Prostate gland (tissue), 2 donors: ENCODE measurements around the gene DDIT3. TPM values are rescaled to one million over a fixed set of nuclear protein-coding genes. Genes with fewer than 3 reads are reported as not detected.

Experiments used
- DNase-seq: peaks from one replicate; pipeline ENCODE4 v3.0.0-alpha.2; 2019; ENCODE audit warnings: low spot score
- H3K27ac ChIP-seq, 2 donors: fragments of 200-600 bp; sonication (generic); 2 replicates each; pipeline ENCODE4 v1.5.1; 2017 to 2019
- H3K27me3 ChIP-seq: fragments of 200-600 bp; sonication (generic); replicated peaks from 2 replicates; pipeline ENCODE4 v1.5.1; 2019; ENCODE audit not compliant: insufficient read depth
- H3K36me3 ChIP-seq, 2 donors: fragments of 200-600 bp; sonication (generic); 1 replicate in 1 of 2; 2 replicates in 1 of 2; pipeline versions ENCODE4 v1.5.1 to v1.8.1; 2017 to 2019
- H3K4me1 ChIP-seq: fragments of 200-600 bp; sonication (generic); replicated peaks from 2 replicates; pipeline ENCODE4 v1.5.1; 2019
- H3K4me3 ChIP-seq, 2 donors: fragments of 200-600 bp; sonication (generic); 2 replicates each; pipeline ENCODE4 v1.5.1; 2017 to 2019
- H3K9me3 ChIP-seq: fragments of 200-600 bp; sonication (generic); 2 replicates; pipeline ENCODE4 v1.5.1; 2017
- CTCF ChIP-seq, 4 experiments: fragments of 200-600 bp in 2 of 4; fragments of 450-650 bp in 2 of 4; sonication (generic) in 2 of 4; IDR thresholded peaks; 1 replicate in 3 of 4; 2 replicates in 1 of 4; pipeline ENCODE4 v1.5.1; 2016 to 2019; ENCODE audit warnings: antibody characterized with exemption in 4 of 4, mild to moderate bottlenecking in 2 of 4, moderate library complexity in 2 of 4
- POLR2A ChIP-seq: fragments of 450-650 bp; IDR thresholded peaks from one replicate; pipeline ENCODE4 v1.6.1; 2016; ENCODE audit warnings: antibody characterized with exemption, mild to moderate bottlenecking
- POLR2AphosphoS5 ChIP-seq: sonication (generic); formaldehyde crosslinking; IDR thresholded peaks from one replicate; pipeline ENCODE4 v1.6.1; 2017; ENCODE audit warnings: antibody characterized with exemption
- WGBS: methylation state at CpG from one replicate; pipeline ENCODE4 v1.1.5; 2018; 5-methylcytosine and 5-hydroxymethylcytosine counted together
- intact Hi-C: fragments of 100-400 bp; cut with DNase I; formaldehyde crosslinking; loops from one replicate; pipeline ENCODE4 v1.14.2; 2022
- total RNA-seq, 2 donors: library from RNA; depleted of rRNA; stranded (reverse); fragments of >200 nt; gene quantifications; one replicate each; pipeline ENCODE4 v1.1.0, GENCODE V29; 2016

Gene DDIT3
- total RNA-seq, 2 donors from 2014 or later = 39.0 to 51.8 TPM

GRCh38 chr12:57552835-57553313 is 32.6 kb upstream of the DDIT3 start:
- 55% methylated on average over 6 of the region's 6 CpGs for WGBS
- no peak for DNase-seq
- Histone ChIP-seq H3K9me3 (no peaks in the 10 kb centered on the region), H3K4me3 (no peak overlapping the region), H3K4me1 (no peaks in the 10 kb centered on the region), H3K36me3 (no peaks in the 10 kb centered on the region), H3K27me3 (peaks cover 13% of the 10 kb centered on the region), H3K27ac (no peak overlapping the region)
- TF ChIP-seq CTCF (IDR thresholded peaks at IDR 0.05) (no peak), POLR2AphosphoS5 (no peak), POLR2A (no peak)
- intact Hi-C loops = no loop called here

- no peaks in the 10 kb centered on the region for H3K9me3 ChIP-seq
- TF ChIP-seq POLR2AphosphoS5 = no peak
- no peak for TF ChIP-seq POLR2A
- no peak for TF ChIP-seq CTCF (IDR thresholded peaks at IDR 0.05)
- peaks cover 13% of the 10 kb centered on the region for H3K27me3 ChIP-seq
- no peak for DNase-seq
- H3K4me1 ChIP-seq = no peaks in the 10 kb centered on the region
- 73% methylated on average over 2 of the region's 2 CpGs for WGBS
- intact Hi-C loops = no loop called here
- no peak overlapping the region for H3K4me3 ChIP-seq
- H3K36me3 ChIP-seq = no peaks in the 10 kb centered on the region
- H3K27ac ChIP-seq = no peak overlapping the region
Observed at GRCh38 chr12:57552306-57552651, 32.0 kb upstream of the DDIT3 start.

- Histone ChIP-seq H3K36me3 (no peaks in the 10 kb centered on the region), H3K4me3 (no peak overlapping the region), H3K27me3 (peaks cover 13% of the 10 kb centered on the region), H3K9me3 (no peaks in the 10 kb centered on the region), H3K4me1 (no peaks in the 10 kb centered on the region), H3K27ac (no peak overlapping the region)
- TF ChIP-seq POLR2A = no peak
- TF ChIP-seq POLR2AphosphoS5 = no peak
- no peak for TF ChIP-seq CTCF (IDR thresholded peaks at IDR 0.05)
- intact Hi-C loops = no loop called here
- WGBS = 80% methylated on average over 3 of the region's 3 CpGs
- DNase-seq = no peak
Observed at GRCh38 chr12:57551637-57552305, 31.5 kb upstream of the DDIT3 start.

GRCh38 chr12:57550641-57551549 is 30.6 kb upstream of the DDIT3 start:
- H3K4me1 ChIP-seq = peaks cover 1% of the 10 kb centered on the region
- DNase-seq = no peak
- WGBS = 61% methylated on average over 7 of the region's 7 CpGs
- H3K4me3 ChIP-seq = no peak overlapping the region
- H3K9me3 ChIP-seq = no peaks in the 10 kb centered on the region
- intact Hi-C loops = no loop called here
- no peak overlapping the region for H3K27ac ChIP-seq
- H3K36me3 ChIP-seq = no peaks in the 10 kb centered on the region
- H3K27me3 ChIP-seq = peaks cover 13% of the 10 kb centered on the region
- TF ChIP-seq CTCF (IDR thresholded peaks at IDR 0.05) (no peak), POLR2A (no peak), POLR2AphosphoS5 (no peak)
